ENCODE results near the gene SLIT1.

The SLIT1 gene

DNA sequence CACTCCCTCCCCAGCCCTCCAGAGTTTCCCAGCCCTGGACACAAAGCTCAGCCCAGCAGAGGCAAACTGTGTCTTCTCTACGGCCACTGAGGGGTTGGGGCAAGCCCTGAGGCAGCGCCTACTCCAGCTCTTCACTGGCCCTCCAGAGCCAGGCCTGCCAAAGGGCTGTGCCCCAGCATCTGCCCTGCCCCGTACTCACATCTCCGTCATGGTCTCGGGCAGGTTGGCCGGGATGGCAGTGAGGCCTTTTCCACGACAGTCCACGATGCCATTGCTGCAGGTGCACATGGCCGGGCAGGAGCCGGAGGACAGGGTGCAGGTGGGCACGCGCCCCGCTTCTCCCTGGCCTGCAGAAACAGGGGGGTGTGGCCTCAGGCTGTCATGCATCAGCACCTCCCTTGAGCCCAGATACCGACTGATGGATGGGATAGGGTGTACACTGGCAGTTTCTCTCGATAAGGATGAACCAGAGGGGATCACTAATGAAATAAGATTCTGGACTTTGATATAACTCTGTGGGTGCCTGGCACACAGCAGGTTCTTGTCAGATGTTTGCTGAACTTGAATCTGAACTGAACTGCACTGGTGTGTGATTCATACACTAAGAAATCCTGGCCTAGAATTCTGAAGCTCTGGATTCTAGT lies 125.2 kb downstream of the SLIT1 start:
- no peak overlapping the region for H3K4me3 ChIP-seq (ENCODE audit: low read depth, low read length)
- no peaks in the 10 kb centered on the region for H3K36me3 ChIP-seq (ENCODE audit: control insufficient read depth, insufficient read depth, low read length)
- H3K4me1 ChIP-seq = no peaks in the 10 kb centered on the region

DNA sequence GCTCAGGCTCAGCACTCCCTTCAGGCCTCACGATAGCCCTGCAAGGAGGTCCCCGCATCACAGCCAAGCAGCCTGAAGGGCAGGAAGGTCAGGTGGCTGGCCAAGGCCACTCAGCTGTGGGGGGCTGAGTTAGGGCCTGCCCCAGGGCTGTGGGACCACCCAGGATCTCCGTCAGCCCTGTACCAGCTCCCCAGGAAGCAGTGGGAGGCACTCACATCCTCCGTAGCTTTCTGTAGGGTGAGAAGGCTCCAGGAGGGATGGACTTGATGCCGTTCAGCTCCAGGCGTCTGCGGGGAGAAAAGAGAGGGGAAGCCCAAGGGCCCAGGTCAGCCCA lies 125.9 kb downstream of the SLIT1 start:
- TF ChIP-seq, protein P1, sequence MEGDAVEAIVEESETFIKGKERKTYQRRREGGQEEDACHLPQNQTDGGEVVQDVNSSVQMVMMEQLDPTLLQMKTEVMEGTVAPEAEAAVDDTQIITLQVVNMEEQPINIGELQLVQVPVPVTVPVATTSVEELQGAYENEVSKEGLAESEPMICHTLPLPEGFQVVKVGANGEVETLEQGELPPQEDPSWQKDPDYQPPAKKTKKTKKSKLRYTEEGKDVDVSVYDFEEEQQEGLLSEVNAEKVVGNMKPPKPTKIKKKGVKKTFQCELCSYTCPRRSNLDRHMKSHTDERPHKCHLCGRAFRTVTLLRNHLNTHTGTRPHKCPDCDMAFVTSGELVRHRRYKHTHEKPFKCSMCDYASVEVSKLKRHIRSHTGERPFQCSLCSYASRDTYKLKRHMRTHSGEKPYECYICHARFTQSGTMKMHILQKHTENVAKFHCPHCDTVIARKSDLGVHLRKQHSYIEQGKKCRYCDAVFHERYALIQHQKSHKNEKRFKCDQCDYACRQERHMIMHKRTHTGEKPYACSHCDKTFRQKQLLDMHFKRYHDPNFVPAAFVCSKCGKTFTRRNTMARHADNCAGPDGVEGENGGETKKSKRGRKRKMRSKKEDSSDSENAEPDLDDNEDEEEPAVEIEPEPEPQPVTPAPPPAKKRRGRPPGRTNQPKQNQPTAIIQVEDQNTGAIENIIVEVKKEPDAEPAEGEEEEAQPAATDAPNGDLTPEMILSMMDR (IDR thresholded peaks at IDR 0.05) = no peak
- no peaks in the 10 kb centered on the region for H3K9me3 ChIP-seq (ENCODE audit: control insufficient read depth, low read length)
- no peak overlapping the region for H3K4me3 ChIP-seq (ENCODE audit: low read depth, low read length)
- H3K4me2 ChIP-seq (ENCODE audit: low read length) = no peak overlapping the region
- no peak overlapping the region for H2AFZ ChIP-seq
- H3K27ac ChIP-seq = no peak overlapping the region
- no peaks in the 10 kb centered on the region for H3K4me1 ChIP-seq
- no peaks in the 10 kb centered on the region for H3K27me3 ChIP-seq (ENCODE audit: control insufficient read depth, insufficient read depth, low read length)
- H3K9ac ChIP-seq = no peak overlapping the region
- no peaks in the 10 kb centered on the region for H3K36me3 ChIP-seq (ENCODE audit: control insufficient read depth, insufficient read depth, low read length)
- no peaks in the 10 kb centered on the region for H3K79me2 ChIP-seq

More for the DNA sequence above, 125.2 kb downstream of the SLIT1 start:
- Histone ChIP-seq H3K27ac (no peak overlapping the region), H3K9ac (no peak overlapping the region), H2AFZ (no peak overlapping the region), H3K4me2 (ENCODE audit: low read length) (no peak overlapping the region), H3K27me3 (ENCODE audit: control insufficient read depth, insufficient read depth, low read length) (no peaks in the 10 kb centered on the region), H3K9me3 (ENCODE audit: control insufficient read depth, low read length) (no peaks in the 10 kb centered on the region), H3K79me2 (no peaks in the 10 kb centered on the region)
- TF ChIP-seq, protein P1 (IDR thresholded peaks at IDR 0.05) = no peak

DNA sequence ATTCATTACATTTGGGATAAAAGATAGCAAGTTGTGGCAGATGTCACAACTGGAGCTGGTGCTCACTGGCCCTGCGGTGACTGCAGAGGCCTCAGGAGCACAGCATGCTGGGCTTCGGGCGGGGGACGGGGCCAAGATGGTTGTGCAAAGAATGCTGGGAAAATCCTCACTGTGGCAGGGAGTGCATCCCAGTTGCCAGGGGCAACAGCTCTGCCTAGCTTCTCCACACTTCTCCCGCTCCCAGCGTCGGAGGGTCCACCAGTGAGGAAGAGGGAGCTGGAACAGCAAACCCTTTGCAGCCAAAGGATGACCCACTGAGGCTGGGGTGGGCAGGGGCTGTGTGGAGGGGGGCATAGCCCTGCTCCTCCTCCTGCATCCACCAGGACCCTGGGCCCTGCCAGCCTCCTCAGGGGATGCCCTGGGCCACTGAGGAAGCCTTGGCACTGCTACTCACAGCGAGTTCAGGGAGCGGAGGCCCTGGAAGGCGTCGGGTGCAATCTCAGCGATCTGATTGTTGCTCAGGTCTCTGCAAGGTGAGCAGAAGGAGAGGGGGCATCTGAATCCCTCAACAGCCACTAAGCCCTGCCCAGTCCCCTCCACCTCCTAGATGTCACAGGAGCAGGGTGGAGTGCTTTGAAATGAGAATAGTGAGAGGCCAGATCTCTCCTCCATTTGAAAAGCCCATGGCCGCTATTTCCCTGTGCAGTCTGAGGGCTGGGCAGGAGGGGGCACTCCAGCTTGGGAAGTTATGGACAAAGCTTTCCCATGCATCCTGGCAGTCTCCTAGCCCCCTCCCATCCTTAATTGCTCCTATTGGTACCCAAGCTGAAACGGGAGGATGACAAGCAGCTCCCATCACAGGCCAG lies 126.5 kb downstream of the SLIT1 start:
- H3K9ac ChIP-seq = no peak overlapping the region
- H3K27me3 ChIP-seq (ENCODE audit: control insufficient read depth, insufficient read depth, low read length) = no peaks in the 10 kb centered on the region
- no peak overlapping the region for H3K4me3 ChIP-seq (ENCODE audit: low read depth, low read length)
- H2AFZ ChIP-seq = no peak overlapping the region
- H3K36me3 ChIP-seq (ENCODE audit: control insufficient read depth, insufficient read depth, low read length) = no peaks in the 10 kb centered on the region
- TF ChIP-seq, protein P1 (IDR thresholded peaks at IDR 0.05) = no peak
- no peaks in the 10 kb centered on the region for H3K79me2 ChIP-seq
- H3K4me2 ChIP-seq (ENCODE audit: low read length) = no peak overlapping the region
- no peaks in the 10 kb centered on the region for H3K9me3 ChIP-seq (ENCODE audit: control insufficient read depth, low read length)
- no peak overlapping the region for H3K27ac ChIP-seq
- H3K4me1 ChIP-seq = no peaks in the 10 kb centered on the region

DNA sequence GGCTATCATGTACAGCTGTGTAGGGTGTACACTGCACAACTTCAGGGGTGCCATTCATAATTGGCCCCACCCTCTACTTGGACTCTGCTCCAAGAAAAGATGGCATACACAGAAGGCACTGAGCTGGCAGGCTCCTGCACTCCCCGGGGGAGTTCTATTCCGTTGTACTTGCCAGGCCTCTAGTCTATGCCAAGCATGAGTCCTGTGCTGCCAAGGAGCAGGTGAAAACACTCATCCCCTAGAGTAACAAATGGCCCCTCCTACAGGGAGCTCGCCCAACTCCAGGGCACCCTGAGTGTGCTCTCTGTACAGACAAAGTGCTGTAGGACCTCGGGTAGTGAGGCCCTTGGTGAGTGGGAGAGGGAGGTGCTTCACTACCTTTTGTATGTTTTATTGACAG lies 127.2 kb downstream of the SLIT1 start:
- Histone ChIP-seq H3K4me2 (ENCODE audit: low read length) (no peak overlapping the region), H3K27ac (no peak overlapping the region), H2AFZ (no peak overlapping the region), H3K4me3 (ENCODE audit: low read depth, low read length) (no peak overlapping the region), H3K36me3 (ENCODE audit: control insufficient read depth, insufficient read depth, low read length) (no peaks in the 10 kb centered on the region), H3K79me2 (no peaks in the 10 kb centered on the region), H3K4me1 (no peaks in the 10 kb centered on the region), H3K9me3 (ENCODE audit: control insufficient read depth, low read length) (no peaks in the 10 kb centered on the region), H3K27me3 (ENCODE audit: control insufficient read depth, insufficient read depth, low read length) (no peaks in the 10 kb centered on the region), H3K9ac (no peak overlapping the region)
- TF ChIP-seq, protein P1 (IDR thresholded peaks at IDR 0.05) = no peak
